Panc1 (cell line): ENCODE results near the gene ORC4. TPM values are rescaled to one million over a fixed set of nuclear protein-coding genes. Genes with fewer than 3 reads are reported as not detected.

Experiments used
- ATAC-seq: fragments of 200-7000 bp; cut with Tn5 transposase; 2 replicates; pipeline ENCODE4 v1.9.1; 2020; ENCODE audit warnings: mild to moderate bottlenecking, moderate library complexity
- BruUV-seq: library from RNA; stranded (reverse); fragments of 400-500 nt; replicated peaks from 2 replicates; lab custom pipeline; 2021; lab: Mats Ljungman, UMichigan
- CTCF ChIA-PET: fragments of 300-600 bp; sonication (Branson Sonifier 250); formaldehyde crosslinking; loops from one replicate; lab custom pipeline; 2022; ENCODE audit warnings: antibody characterized with exemption; lab: Charles Lee
- POLR2A ChIA-PET: fragments of 300-600 bp; sonication (Branson Sonifier 250); formaldehyde crosslinking; loops from one replicate; lab custom pipeline; 2022; ENCODE audit warnings: antibody characterized with exemption; lab: Charles Lee
- DNase-seq: peaks from one replicate; pipeline ENCODE4 v3.0.0-alpha.2; 2010; ENCODE audit warnings: low read depth, low spot score
- H3K27ac ChIP-seq: 2 replicates; pipeline ENCODE4 v1.5.1; 2011; ENCODE audit warnings: mild to moderate bottlenecking, low read length, inconsistent platforms
- H3K27me3 ChIP-seq: fragments of 200-500 bp; sonication (Bioruptor generic); 2 replicates; pipeline ENCODE4 v1.6.0; 2014; ENCODE audit warnings: low read length, inconsistent platforms; ENCODE audit not compliant: control insufficient read depth, insufficient read depth
- H3K36me3 ChIP-seq: fragments of 200-500 bp; sonication (Bioruptor generic); 2 replicates; pipeline ENCODE4 v1.5.1; 2014; ENCODE audit warnings: inconsistent platforms, mild to moderate bottlenecking, low read length, moderate library complexity; ENCODE audit not compliant: control insufficient read depth, insufficient read depth
- H3K4me1 ChIP-seq: 2 replicates; pipeline ENCODE4 v1.5.1; 2011; ENCODE audit warnings: inconsistent platforms, mild to moderate bottlenecking, low read length, moderate library complexity; ENCODE audit not compliant: control insufficient read depth, insufficient read depth
- H3K4me3 ChIP-seq, 2 experiments: 2 replicates each; pipeline ENCODE4 v1.5.1; 2011 to 2012; ENCODE audit warnings: low read depth in 2 of 2, low read length in 2 of 2, mild to moderate bottlenecking in 2 of 2, inconsistent platforms in 1 of 2, moderate library complexity in 1 of 2
- H3K9me3 ChIP-seq: fragments of 200-500 bp; sonication (Bioruptor generic); 2 replicates; pipeline ENCODE4 v1.5.1; 2014; ENCODE audit warnings: low read depth, mild to moderate bottlenecking, inconsistent platforms, low read length, moderate library complexity; ENCODE audit not compliant: control insufficient read depth, insufficient read depth
- POLR2AphosphoS5 ChIP-seq: IDR thresholded peaks from 2 replicates; pipeline ENCODE4 v1.6.1; 2012; ENCODE audit warnings: mild to moderate bottlenecking, low read depth, low read length, moderate library complexity
- SIN3A ChIP-seq: IDR thresholded peaks from 2 replicates; pipeline ENCODE4 v1.6.1; 2012; ENCODE audit warnings: low read depth, mild to moderate bottlenecking, low read length, moderate library complexity, borderline replicate concordance; ENCODE audit not compliant: insufficient read depth
- TCF7L2 ChIP-seq: IDR thresholded peaks from 2 replicates; pipeline ENCODE4 v1.6.1; 2011; ENCODE audit warnings: mild to moderate bottlenecking, low read depth, low read length, inconsistent platforms
- in situ Hi-C: cut with HindIII; loops from 2 replicates; pipeline ENCODE4 v1.10.0; 2016; ENCODE audit warnings: low sequenced_read_pairs, low pct_unique_long_range_greater_than_20kb
- intact Hi-C: fragments of 100-400 bp; cut with micrococcal nuclease; formaldehyde crosslinking; loops from one replicate; pipeline ENCODE4 v1.10.0; 2022; ENCODE audit not compliant: unreplicated experiment
- total RNA-seq: library from RNA; stranded (reverse); gene quantifications from one replicate; pipeline ENCODE4 v1.2.1, GENCODE V29; 2021; ENCODE audit not compliant: unreplicated experiment
- TF ChIP-seq, protein P1 (sequence below): fragments of 450-650 bp; IDR thresholded peaks from 2 replicates; pipeline ENCODE4 v1.5.1; 2017; ENCODE audit warnings: mild to moderate bottlenecking
- TF ChIP-seq, protein P2 (sequence below), 2 experiments: IDR thresholded peaks; 2 replicates each; pipeline ENCODE4 v1.6.1; 2011 to 2012; ENCODE audit warnings: low read depth in 2 of 2, control low read depth in 1 of 2, low read length in 1 of 2, mild to moderate bottlenecking in 1 of 2, moderate library complexity in 1 of 2; ENCODE audit not compliant: insufficient read depth in 1 of 2

The ORC4 gene
- total RNA-seq, 1 experiment from 2014 or later, result 43.3 TPM

DNA sequence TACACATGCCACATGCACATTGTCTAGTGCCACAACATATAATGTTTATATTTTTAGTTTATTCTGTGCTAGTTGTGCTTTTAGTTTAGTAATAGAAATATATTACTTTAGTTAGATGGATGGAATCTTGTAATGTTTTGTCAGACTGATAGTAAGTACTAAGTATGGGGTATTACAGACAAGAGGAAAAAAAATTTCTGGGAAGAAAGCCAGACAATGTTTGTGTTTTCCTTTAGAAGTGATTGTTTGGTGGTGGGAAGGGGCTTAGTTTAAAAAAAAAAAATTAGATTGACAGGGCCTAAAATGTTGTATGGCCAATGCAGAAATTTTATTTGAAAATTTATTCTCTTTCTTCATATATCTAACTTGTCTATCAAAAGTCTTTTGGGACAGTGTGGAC lies 137.9 kb downstream of the ORC4 start:
- intact Hi-C loops (no loop called here), in situ Hi-C loops (no loop called here)
- H3K36me3 ChIP-seq, result no peaks in the 10 kb centered on the region
- no peaks in the 10 kb centered on the region for H3K9me3 ChIP-seq
- no peaks in the 10 kb centered on the region for H3K27me3 ChIP-seq
- BruUV-seq, result no TSS peak
- no peak for DNase-seq
- no peak for ATAC-seq
- no peak overlapping the region for H3K27ac ChIP-seq
- ChIA-PET CTCF (no interaction called here), POLR2A (no interaction called here)
- H3K4me1 ChIP-seq, result no peaks in the 10 kb centered on the region
- H3K4me3 ChIP-seq, result no peak overlapping the region
- TF ChIP-seq SIN3A (no peak), POLR2AphosphoS5 (no peak), TCF7L2 (no peak)
- TF ChIP-seq, protein P1, sequence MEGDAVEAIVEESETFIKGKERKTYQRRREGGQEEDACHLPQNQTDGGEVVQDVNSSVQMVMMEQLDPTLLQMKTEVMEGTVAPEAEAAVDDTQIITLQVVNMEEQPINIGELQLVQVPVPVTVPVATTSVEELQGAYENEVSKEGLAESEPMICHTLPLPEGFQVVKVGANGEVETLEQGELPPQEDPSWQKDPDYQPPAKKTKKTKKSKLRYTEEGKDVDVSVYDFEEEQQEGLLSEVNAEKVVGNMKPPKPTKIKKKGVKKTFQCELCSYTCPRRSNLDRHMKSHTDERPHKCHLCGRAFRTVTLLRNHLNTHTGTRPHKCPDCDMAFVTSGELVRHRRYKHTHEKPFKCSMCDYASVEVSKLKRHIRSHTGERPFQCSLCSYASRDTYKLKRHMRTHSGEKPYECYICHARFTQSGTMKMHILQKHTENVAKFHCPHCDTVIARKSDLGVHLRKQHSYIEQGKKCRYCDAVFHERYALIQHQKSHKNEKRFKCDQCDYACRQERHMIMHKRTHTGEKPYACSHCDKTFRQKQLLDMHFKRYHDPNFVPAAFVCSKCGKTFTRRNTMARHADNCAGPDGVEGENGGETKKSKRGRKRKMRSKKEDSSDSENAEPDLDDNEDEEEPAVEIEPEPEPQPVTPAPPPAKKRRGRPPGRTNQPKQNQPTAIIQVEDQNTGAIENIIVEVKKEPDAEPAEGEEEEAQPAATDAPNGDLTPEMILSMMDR, result no peak
- TF ChIP-seq, protein P2, sequence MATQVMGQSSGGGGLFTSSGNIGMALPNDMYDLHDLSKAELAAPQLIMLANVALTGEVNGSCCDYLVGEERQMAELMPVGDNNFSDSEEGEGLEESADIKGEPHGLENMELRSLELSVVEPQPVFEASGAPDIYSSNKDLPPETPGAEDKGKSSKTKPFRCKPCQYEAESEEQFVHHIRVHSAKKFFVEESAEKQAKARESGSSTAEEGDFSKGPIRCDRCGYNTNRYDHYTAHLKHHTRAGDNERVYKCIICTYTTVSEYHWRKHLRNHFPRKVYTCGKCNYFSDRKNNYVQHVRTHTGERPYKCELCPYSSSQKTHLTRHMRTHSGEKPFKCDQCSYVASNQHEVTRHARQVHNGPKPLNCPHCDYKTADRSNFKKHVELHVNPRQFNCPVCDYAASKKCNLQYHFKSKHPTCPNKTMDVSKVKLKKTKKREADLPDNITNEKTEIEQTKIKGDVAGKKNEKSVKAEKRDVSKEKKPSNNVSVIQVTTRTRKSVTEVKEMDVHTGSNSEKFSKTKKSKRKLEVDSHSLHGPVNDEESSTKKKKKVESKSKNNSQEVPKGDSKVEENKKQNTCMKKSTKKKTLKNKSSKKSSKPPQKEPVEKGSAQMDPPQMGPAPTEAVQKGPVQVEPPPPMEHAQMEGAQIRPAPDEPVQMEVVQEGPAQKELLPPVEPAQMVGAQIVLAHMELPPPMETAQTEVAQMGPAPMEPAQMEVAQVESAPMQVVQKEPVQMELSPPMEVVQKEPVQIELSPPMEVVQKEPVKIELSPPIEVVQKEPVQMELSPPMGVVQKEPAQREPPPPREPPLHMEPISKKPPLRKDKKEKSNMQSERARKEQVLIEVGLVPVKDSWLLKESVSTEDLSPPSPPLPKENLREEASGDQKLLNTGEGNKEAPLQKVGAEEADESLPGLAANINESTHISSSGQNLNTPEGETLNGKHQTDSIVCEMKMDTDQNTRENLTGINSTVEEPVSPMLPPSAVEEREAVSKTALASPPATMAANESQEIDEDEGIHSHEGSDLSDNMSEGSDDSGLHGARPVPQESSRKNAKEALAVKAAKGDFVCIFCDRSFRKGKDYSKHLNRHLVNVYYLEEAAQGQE (IDR thresholded peaks at IDR 0.05; ENCODE audit: insufficient read depth in 1 of 2, low read depth in 2 of 2, low read length in 1 of 2), result no peak

Other genes starting within 250 kb of the ORC4 start
- 8.2 TPM for gene ACVR2A, start 175.7 kb downstream of the ORC4 start, total RNA-seq
- 40.2 TPM for gene MBD5, start 354 bp upstream of the ORC4 start, total RNA-seq